ENCODE results near the gene IL4. TPM values are rescaled to one million over a fixed set of nuclear protein-coding genes. Genes with fewer than 3 reads are reported as not detected.
A peak's percentile ranks its signal among the peaks of the same experiment; 100 is the strongest.

The IL4 gene
- total RNA-seq, 2 experiments from 2014 or later = 0.72 to 1.4 TPM

GRCh38 chr5:132641241-132641723, 32.5 kb upstream of the IL4 start:
- TF ChIP-seq, protein P1, sequence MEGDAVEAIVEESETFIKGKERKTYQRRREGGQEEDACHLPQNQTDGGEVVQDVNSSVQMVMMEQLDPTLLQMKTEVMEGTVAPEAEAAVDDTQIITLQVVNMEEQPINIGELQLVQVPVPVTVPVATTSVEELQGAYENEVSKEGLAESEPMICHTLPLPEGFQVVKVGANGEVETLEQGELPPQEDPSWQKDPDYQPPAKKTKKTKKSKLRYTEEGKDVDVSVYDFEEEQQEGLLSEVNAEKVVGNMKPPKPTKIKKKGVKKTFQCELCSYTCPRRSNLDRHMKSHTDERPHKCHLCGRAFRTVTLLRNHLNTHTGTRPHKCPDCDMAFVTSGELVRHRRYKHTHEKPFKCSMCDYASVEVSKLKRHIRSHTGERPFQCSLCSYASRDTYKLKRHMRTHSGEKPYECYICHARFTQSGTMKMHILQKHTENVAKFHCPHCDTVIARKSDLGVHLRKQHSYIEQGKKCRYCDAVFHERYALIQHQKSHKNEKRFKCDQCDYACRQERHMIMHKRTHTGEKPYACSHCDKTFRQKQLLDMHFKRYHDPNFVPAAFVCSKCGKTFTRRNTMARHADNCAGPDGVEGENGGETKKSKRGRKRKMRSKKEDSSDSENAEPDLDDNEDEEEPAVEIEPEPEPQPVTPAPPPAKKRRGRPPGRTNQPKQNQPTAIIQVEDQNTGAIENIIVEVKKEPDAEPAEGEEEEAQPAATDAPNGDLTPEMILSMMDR (IDR thresholded peaks at IDR 0.05) = no peak
- peak overlapping the region; percentile 93 for H3K27ac Mint-ChIP-seq
- peak; percentile 84 for DNase-seq
- no peaks in the 10 kb centered on the region for H3K27me3 Mint-ChIP-seq
- intact Hi-C loops (cut with micrococcal nuclease) = loop anchor here (5.0 kb wide), 1 partner anchor 46 kb away; no protein-coding TSS in a partner anchor
- H3K4me3 Mint-ChIP-seq = no peak overlapping the region
- no peaks in the 10 kb centered on the region for H3K9me3 Mint-ChIP-seq
- ATAC-seq = peak; percentile 64
- peaks cover 68% of the 10 kb centered on the region for H3K4me1 Mint-ChIP-seq (ENCODE audit: low read depth)
- peaks cover 57% of the 10 kb centered on the region for H3K36me3 Mint-ChIP-seq (ENCODE audit: low read depth)
- ChIA-PET POLR2A (interaction anchor here (0.6 to 10.6 kb wide), 13 partner anchors 11 to 1430 kb away, joined by 3 to 102 read pairs (median 4); partner anchors contain the start of genes IL13 and RAD50), CTCF (interaction anchor here (0.8 to 6.4 kb wide), 14 partner anchors 17 to 215 kb away, joined by 3 to 41 read pairs (median 4); partner anchors contain the start of genes IL13 and SHROOM1)

DNA sequence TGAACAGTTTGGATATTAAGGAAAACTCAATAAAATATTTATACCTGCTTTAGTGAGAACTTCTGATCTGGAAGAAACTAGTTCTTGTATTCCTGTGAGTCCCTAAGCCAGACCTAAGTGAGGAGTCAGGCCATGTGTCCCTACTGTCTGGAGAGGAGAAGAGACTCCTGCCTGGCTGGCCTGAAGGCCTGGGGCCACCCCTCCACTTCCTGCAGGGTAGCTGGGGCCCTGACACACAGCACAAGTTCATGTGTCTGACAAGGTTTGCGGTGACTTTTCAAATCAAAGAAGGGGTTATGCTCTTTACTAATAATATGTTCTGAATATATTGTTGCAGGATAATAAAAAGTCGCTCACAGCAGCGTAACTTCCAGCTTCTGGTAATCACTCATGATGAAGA, 31.9 kb upstream of the IL4 start:
- Mint-ChIP-seq H3K4me3 (no peak overlapping the region), H3K27me3 (no peaks in the 10 kb centered on the region), H3K36me3 (ENCODE audit: low read depth) (peaks cover 58% of the 10 kb centered on the region), H3K27ac (peak overlapping the region; percentile 93), H3K4me1 (ENCODE audit: low read depth) (peaks cover 64% of the 10 kb centered on the region), H3K9me3 (no peaks in the 10 kb centered on the region)
- TF ChIP-seq, protein P1 (IDR thresholded peaks at IDR 0.05) = no peak
- ChIA-PET CTCF (interaction anchor here (0.8 to 6.4 kb wide), 14 partner anchors 16 to 215 kb away, joined by 3 to 41 read pairs (median 4); partner anchors contain the start of genes IL13 and SHROOM1), POLR2A (interaction anchor here (0.6 to 10.6 kb wide), 7 partner anchors 18 to 1429 kb away, joined by 3 to 102 read pairs (median 4); partner anchors contain the start of gene IL13)
- intact Hi-C loops (cut with micrococcal nuclease) = loop anchor here (5.0 kb wide), 1 partner anchor 45 kb away; no protein-coding TSS in a partner anchor
- DNase-seq (peak; percentile 68), ATAC-seq (peak; percentile 50)

DNA sequence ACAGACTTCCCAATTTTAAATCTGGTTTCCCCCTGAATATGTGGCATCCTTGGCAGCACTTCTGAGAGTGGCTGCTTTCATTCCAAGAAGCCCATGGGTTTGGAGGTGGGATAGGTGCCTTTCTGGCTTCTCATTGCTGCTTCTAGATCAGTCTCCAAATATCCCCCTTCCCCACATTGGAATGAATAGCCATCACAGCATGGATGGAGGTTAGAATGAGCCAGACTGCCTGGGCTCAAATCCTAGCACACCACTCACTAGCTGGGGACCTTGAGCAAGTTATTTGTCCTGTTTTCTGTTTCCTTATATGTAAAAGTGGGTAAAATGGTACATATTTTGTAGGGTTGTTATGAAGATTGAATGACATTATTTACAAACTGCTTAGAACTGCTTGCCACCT, 29.6 kb upstream of the IL4 start:
- Mint-ChIP-seq H3K27me3 (peaks cover 3% of the 10 kb centered on the region), H3K9me3 (peaks cover 17% of the 10 kb centered on the region), H3K27ac (peak overlapping the region; percentile 18), H3K36me3 (ENCODE audit: low read depth) (peaks cover 56% of the 10 kb centered on the region), H3K4me3 (no peak overlapping the region), H3K4me1 (ENCODE audit: low read depth) (peaks cover 45% of the 10 kb centered on the region)
- CTCF ChIA-PET = interaction anchor here (0.9 to 6.4 kb wide), 2 partner anchors 13 to 117 kb away, joined by 3 to 41 read pairs; partner anchors contain the start of gene IL13
- TF ChIP-seq, protein P1 (IDR thresholded peaks at IDR 0.05) = no peak
- POLR2A ChIA-PET = interaction anchor here (10.6 kb wide), 1 partner anchor 16 kb away, joined by 102 read pairs; the partner anchor contains the start of gene IL13
- ATAC-seq (no peak), DNase-seq (no peak)
- intact Hi-C loops (cut with micrococcal nuclease) = loop anchor here (5.0 kb wide), 1 partner anchor 43 kb away; no protein-coding TSS in a partner anchor

DNA sequence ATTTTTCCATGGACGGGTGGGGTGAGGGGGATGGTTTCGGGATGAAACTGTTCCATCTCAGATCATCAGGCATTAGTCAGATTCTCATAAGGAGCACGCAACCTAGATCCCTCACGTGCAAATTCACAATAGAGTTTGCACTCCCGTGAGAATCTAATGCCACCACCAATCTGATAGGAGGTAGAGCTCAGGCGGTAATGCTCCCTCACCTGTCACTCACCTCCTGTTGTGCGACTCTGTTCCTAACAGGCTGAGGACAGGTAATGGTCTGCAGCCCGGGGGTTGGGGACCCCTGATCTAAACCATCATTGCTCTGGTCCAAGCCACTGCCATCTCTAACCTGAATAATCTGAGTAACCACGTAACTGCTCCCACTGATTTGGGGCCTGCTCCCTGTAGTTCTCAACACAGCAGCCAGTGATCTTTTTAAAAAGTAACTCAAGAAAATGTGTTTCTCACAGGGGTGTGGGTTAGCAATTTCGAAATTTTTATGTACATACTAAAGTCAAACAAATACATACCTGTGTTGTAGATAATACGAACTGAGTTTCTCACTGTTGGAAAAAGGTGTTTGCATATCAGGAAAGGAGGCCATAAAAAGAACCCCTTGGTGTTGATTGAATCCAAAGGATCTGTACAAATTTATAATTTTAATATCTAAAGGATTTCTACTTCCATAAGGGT, 27.1 kb upstream of the IL4 start:
- Mint-ChIP-seq H3K27me3 (peaks cover 6% of the 10 kb centered on the region), H3K27ac (no peak overlapping the region), H3K9me3 (peaks cover 21% of the 10 kb centered on the region), H3K4me3 (no peak overlapping the region), H3K36me3 (ENCODE audit: low read depth) (peaks cover 43% of the 10 kb centered on the region), H3K4me1 (ENCODE audit: low read depth) (peaks cover 29% of the 10 kb centered on the region)
- POLR2A ChIA-PET = interaction anchor here (1.2 to 10.6 kb wide), 2 partner anchors 13 to 14 kb away, joined by 3 to 102 read pairs; partner anchors contain the start of gene IL13
- DNase-seq = no peak
- intact Hi-C loops (cut with micrococcal nuclease) = no loop called here
- TF ChIP-seq, protein P1 (IDR thresholded peaks at IDR 0.05) = no peak
- CTCF ChIA-PET = interaction anchor here (1.6 kb wide), 1 partner anchor 13 kb away, joined by 5 read pairs; no protein-coding TSS in a partner anchor
- no peak for ATAC-seq

Data from activated CD8-positive, alpha-beta T cell treated with anti-CD3 and anti-CD28 coated beads for 36 hours (primary cell).